BLaER1 (cell line): Measurements from ENCODE around the gene SSRP1.
"Not testable (repeated sequence)": the region's sequence is repeated elsewhere in the genome, so short reads cannot be mapped to it uniquely, and the experiment has no call there.

ENCODE experiments used
- H3K27ac ChIP-seq: shearing (Covaris generic); formaldehyde crosslinking; 2 replicates; pipeline ENCODE4 v1.8.1; 2022
- H3K27me3 ChIP-seq: shearing (Covaris generic); formaldehyde crosslinking; 2 replicates; pipeline ENCODE4 v1.8.1; 2022
- H3K36me3 ChIP-seq: shearing (Covaris generic); formaldehyde crosslinking; 2 replicates; pipeline ENCODE4 v1.8.1; 2022
- H3K4me1 ChIP-seq: shearing (Covaris generic); formaldehyde crosslinking; 2 replicates; pipeline ENCODE4 v1.8.1; 2022
- H3K4me2 ChIP-seq: shearing (Covaris generic); formaldehyde crosslinking; 2 replicates; pipeline ENCODE4 v1.8.1; 2022
- H3K4me3 ChIP-seq: shearing (Covaris generic); formaldehyde crosslinking; 2 replicates; pipeline ENCODE4 v1.8.1; 2022
- H3K9ac ChIP-seq: shearing (Covaris generic); formaldehyde crosslinking; 2 replicates; pipeline ENCODE4 v1.8.1; 2022
- H3K9me3 ChIP-seq: shearing (Covaris generic); formaldehyde crosslinking; 2 replicates; pipeline ENCODE4 v1.8.1; 2022
- H4K20me1 ChIP-seq: shearing (Covaris generic); formaldehyde crosslinking; 2 replicates; pipeline ENCODE4 v1.8.1; 2022
- Cebpa-rat ChIP-seq: shearing (Covaris generic); IDR thresholded peaks from 2 replicates; pipeline ENCODE4 v1.8.1; 2022

The SSRP1 gene

DNA sequence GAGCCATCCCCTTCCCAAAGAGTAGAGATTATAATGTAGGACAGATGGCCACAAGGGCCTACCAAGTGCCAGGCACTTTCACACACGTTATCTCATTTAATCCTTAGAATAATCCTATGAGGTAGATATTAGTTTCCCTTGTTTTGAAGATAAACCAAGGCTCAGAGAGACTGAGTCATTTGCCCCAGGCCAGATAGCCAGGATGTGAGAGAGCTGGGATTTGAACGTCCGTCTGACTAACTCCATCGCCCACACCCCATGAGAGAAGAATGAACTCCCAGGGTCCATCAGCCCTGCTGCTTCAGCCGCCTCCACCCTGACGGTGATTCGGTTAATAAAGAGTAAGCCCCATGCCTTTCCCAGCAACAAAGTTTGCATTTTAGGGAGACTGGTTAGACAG, 34.6 kb upstream of the SSRP1 start:
- no peaks in the 10 kb centered on the region for H4K20me1 ChIP-seq
- no peak overlapping the region for H3K4me2 ChIP-seq
- H3K4me3 ChIP-seq: no peak overlapping the region
- peaks cover 23% of the 10 kb centered on the region for H3K4me1 ChIP-seq
- TF ChIP-seq Cebpa-rat: no peak
- H3K9ac ChIP-seq: no peak overlapping the region
- no peak overlapping the region for H3K27ac ChIP-seq
- H3K9me3 ChIP-seq: no peaks in the 10 kb centered on the region
- H3K27me3 ChIP-seq: no peaks in the 10 kb centered on the region
- H3K36me3 ChIP-seq: no peaks in the 10 kb centered on the region

DNA sequence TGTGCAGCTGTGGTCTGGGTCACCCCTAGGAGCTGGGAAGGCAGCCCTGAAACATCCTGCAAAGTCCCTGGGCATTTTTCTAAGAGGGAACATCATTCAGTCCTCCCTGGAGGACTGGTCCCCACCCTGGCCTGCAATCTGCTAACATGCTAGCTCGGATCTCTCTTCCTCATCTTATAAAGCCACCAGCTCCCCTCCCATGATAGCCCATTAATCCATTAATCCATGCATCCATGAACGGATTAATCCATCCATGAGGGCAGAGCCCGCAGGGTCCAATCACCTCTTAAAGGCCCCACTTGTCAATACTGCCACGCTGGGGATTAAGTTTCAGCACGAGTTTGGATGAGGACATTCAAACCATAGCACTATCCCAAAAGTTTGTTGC, 33.1 kb upstream of the SSRP1 start:
- no peak overlapping the region for H3K4me2 ChIP-seq
- H4K20me1 ChIP-seq: no peaks in the 10 kb centered on the region
- no peak overlapping the region for H3K27ac ChIP-seq
- peaks cover 13% of the 10 kb centered on the region for H3K4me1 ChIP-seq
- no peak overlapping the region for H3K4me3 ChIP-seq
- TF ChIP-seq Cebpa-rat: no peak
- H3K27me3 ChIP-seq: no peaks in the 10 kb centered on the region
- no peaks in the 10 kb centered on the region for H3K9me3 ChIP-seq
- H3K9ac ChIP-seq: no peak overlapping the region
- H3K36me3 ChIP-seq: no peaks in the 10 kb centered on the region

DNA sequence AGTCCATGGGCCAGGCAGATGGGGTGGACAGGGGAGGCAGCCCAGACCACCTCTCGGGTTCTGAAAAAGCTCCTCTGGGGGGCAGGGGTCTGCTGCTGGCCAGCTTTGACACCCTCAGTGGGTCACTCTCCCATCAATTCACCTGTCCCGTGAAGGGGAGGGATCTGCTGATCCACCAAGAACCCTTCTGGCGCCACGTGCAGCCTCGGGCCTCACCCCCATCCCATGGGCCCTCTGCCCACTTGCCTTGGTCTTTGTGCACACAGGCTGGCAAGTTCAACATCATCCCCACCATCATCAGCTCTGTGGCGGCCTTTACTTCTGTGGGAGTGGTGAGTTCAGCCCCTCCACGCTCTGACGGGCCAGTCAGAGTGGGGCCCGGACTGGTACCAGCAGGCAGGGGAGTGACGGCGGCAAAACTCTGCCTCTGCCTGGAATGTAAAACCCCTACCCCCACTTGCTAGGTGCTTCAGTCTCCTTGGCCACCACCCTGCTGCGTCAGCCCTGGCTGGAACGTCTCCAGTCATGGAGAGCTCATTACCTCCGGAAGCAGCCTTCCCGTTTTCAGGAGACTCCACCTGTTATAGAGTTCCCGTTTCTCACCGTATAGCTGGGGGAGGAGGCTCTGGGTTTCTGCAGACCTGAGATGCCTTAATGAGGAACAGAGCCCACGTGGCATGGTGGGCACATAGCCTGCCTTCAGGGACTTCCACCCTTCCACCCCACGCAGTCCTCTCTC, 32.6 kb upstream of the SSRP1 start:
- Histone ChIP-seq H3K4me2 (no peak overlapping the region), H4K20me1 (no peaks in the 10 kb centered on the region), H3K4me1 (peaks cover 13% of the 10 kb centered on the region), H3K27ac (no peak overlapping the region), H3K9ac (no peak overlapping the region), H3K9me3 (no peaks in the 10 kb centered on the region), H3K36me3 (no peaks in the 10 kb centered on the region), H3K4me3 (no peak overlapping the region), H3K27me3 (no peaks in the 10 kb centered on the region)
- TF ChIP-seq Cebpa-rat: no peak

DNA sequence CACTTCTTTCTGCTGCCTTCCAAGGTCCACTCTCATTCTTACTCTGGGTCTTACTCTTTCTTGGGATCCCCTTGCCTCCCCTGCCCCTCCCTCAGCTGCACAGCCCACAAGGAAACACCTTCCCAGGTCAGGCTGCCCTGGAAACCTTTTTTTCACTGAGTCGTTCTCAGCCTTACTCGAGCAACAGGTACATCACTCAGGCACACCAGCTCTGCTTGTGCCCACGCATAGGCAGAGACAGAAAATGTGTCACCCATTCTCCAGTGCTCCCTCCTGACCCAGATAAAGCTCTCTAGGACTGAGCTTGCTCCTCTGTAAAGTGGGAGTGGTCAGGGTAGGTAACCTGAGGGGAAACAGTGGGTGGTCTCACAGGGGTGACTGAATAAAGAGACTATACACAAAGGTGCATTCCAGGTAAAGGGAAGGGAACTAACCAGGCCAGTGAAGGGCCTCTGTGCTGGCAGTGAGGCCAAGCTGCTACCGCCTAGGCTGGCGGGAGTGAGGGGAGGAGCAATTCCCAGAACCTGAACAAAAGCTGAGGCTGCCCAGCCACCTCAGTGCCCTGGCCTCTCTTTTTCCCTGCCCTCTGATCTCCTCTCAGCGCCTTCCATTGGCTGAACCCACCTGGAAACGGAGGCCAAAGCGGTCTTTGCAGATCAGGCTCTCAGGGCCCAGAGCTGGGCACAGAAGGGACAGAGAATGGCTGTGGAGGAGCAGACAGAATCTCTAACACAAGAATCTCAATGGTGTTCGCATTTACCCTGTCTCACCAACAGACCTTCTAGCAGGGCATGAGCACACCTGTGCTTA, 29.4 kb upstream of the SSRP1 start:
- Histone ChIP-seq H3K36me3 (no peaks in the 10 kb centered on the region), H3K4me1 (peaks cover 5% of the 10 kb centered on the region; the same call in 1 of the 2 replicates), H3K4me3 (no peak overlapping the region), H3K9ac (no peak overlapping the region), H3K27me3 (no peaks in the 10 kb centered on the region), H3K4me2 (no peak overlapping the region), H3K9me3 (no peaks in the 10 kb centered on the region), H4K20me1 (no peaks in the 10 kb centered on the region), H3K27ac (no peak overlapping the region)
- no peak for TF ChIP-seq Cebpa-rat

DNA sequence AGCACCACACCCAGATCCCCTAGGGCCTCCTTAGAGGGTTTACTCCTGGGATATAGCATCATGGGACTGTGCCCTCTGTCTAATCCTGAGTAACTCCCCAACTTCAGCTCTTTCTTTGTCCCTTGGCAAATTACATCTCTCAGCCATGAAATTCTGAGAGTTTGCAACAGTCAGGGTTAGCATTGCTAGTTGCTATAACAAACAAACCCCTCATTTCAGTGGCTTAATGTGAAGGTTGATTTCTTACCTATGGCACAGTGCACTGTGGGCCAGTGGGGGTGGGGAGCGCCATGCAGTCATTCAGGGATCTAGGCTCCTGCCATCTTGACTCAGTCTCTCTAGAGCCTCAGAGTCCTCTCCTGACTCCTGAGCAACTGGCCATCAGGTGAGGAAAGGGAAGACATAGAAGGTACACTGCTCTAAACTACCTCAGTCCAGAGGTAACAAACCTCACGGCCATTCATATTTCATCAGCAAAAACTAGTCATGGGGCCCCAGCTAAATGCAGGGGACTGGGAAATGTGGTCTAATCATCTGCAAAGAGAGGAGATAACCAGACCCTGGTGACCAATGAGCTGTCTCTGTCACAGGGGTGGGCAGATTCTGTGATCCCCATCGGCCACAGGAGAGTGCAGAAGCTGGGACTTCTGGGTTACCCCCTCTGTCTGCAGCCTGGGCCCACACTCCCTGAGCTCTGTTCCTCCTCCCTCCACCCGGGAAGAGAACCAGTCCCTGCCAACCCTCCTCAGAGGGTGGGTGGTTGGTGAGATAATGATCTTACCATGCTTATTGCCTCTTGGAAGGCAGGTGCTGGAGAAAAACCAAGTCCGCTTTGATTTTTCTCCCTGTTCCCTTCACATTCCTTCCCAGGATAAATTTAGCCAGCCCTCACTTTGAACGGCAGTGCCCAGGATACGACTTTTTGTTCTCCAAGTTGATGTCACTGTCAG, 27.7 kb upstream of the SSRP1 start:
- Histone ChIP-seq H3K9ac (no peak overlapping the region), H3K27ac (no peak overlapping the region), H3K36me3 (no peaks in the 10 kb centered on the region), H3K27me3 (no peaks in the 10 kb centered on the region), H3K4me3 (no peak overlapping the region), H3K4me1 (0 out of 2 replicates have a peak, but pooled peaks cover under 1% of the 10 kb centered on the region), H4K20me1 (no peaks in the 10 kb centered on the region), H3K4me2 (no peak overlapping the region), H3K9me3 (no peaks in the 10 kb centered on the region)
- no peak for TF ChIP-seq Cebpa-rat

DNA sequence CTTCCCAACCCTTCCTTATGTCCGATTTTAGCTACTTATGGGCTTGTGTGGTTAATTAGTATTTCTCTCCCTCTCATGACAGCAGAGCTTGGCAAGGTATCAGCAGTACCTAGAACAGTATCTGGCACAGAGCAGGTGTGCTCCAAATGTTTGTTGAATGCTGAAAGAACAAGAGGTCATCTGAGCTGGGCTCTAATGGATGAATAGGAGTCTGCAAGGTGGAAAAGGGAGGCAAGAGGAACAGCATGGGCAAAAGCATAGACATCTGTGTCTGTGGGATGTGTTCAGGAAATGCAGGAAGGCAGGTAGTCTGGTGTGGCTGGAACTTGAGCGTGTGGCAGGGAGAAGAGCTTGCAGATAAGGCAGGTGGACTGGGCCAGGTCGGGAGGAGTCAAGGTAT, 26.2 kb upstream of the SSRP1 start:
- no peak overlapping the region for H3K9ac ChIP-seq
- peaks cover 2% of the 10 kb centered on the region; the same call in 1 of the 2 replicates for H3K4me1 ChIP-seq
- no peak for TF ChIP-seq Cebpa-rat
- no peaks in the 10 kb centered on the region for H4K20me1 ChIP-seq
- no peak overlapping the region for H3K27ac ChIP-seq
- no peak overlapping the region for H3K4me3 ChIP-seq
- no peak overlapping the region for H3K4me2 ChIP-seq
- H3K36me3 ChIP-seq: no peaks in the 10 kb centered on the region
- H3K9me3 ChIP-seq: no peaks in the 10 kb centered on the region
- H3K27me3 ChIP-seq: no peaks in the 10 kb centered on the region

DNA sequence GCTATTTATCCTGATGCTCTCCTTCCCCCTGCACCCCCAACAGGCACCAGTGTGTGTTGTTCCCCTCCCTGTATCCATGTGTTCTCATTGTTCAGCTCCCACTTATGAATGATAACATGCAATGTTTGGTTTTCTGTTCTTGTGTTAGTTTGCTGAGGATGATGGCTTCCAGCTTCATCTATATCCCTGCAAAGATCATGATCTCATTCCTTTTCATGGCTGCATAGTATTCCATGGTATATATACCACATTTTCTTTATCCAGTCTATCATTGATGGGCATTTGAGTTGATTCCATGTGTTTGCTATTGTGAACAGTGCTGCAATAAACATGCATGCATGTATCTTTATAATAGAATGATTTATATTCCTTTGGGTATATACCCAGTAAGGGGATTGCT, 25.7 kb upstream of the SSRP1 start:
- not testable (repeated sequence) for H3K4me1 ChIP-seq, H3K9me3 ChIP-seq, H3K4me3 ChIP-seq, H3K36me3 ChIP-seq, H3K9ac ChIP-seq, H4K20me1 ChIP-seq, H3K4me2 ChIP-seq, H3K27ac ChIP-seq, H3K27me3 ChIP-seq

DNA sequence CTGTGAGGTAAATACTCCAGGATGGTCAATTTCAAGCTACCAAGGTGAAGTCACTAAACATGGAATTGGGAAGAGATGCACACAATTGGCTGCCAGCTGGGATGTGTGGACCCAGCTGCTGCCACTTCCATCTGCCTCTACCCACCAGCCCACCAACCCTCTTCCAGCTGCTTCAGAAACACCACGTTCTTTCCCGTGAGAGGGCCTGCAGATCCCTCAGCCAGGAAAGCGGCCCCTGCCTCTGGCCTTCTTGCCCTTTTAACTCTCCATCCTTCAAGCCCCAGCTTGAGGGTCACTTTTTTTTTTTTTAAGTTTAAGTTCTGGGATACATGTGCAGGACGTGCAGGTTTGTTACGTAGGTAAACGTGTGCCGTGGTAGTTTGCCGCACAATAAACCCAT, 25.3 kb upstream of the SSRP1 start:
- Histone ChIP-seq H3K9ac (no peak overlapping the region), H3K9me3 (no peaks in the 10 kb centered on the region), H3K4me3 (no peak overlapping the region), H3K36me3 (no peaks in the 10 kb centered on the region), H3K27ac (no peak overlapping the region), H4K20me1 (no peaks in the 10 kb centered on the region), H3K4me1 (peaks cover 11% of the 10 kb centered on the region), H3K4me2 (no peak overlapping the region), H3K27me3 (no peaks in the 10 kb centered on the region)
- TF ChIP-seq Cebpa-rat: no peak

DNA sequence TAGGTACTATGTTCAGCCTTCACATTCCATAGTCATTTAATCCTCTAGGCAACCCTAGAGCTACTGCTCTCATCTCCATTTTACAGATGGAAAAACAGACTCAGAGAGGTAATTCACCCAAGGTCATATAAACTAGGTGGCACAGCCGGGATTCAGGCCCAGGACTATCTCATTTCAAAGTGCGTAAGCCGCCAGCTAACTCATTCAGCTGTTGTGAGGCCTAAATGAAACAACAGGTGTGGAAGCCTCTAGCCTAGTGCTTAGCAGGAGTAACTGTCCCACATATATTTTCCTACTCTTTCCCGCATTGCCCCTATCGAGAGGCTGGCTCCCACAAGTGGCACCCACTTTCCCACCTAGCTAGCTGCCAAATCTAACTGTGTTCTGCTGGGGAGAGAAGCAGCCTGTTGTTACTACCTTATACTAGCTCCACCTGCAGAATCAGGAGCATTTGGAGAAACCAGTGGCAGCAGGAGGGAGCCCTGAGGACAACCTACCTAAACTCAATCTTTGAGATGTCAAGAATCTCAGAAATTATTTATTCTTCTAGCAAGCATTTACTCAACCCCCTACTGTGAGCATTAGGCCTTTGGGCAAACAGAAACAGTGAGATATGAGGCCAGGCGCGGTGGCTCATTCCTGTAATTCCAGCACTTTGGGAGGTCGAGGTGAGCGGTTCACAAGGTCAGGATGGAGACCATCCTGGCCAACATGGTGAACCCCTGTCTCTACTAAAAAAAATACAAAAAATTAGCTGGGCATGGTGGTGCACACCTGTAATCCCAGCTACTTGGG, 24.4 kb upstream of the SSRP1 start:
- Histone ChIP-seq H3K4me1 (peaks cover 20% of the 10 kb centered on the region), H3K4me3 (no peak overlapping the region), H3K36me3 (no peaks in the 10 kb centered on the region), H4K20me1 (no peaks in the 10 kb centered on the region), H3K27me3 (no peaks in the 10 kb centered on the region), H3K9me3 (no peaks in the 10 kb centered on the region), H3K4me2 (no peak overlapping the region), H3K9ac (no peak overlapping the region), H3K27ac (no peak overlapping the region)
- TF ChIP-seq Cebpa-rat: no peak
